Dermis microvascular lymphatic vessel endothelial cell (primary cell): Measurements from ENCODE around the gene PMF1. TPM values are rescaled to one million over a fixed set of nuclear protein-coding genes. Genes with fewer than 3 reads are reported as not detected.

ENCODE experiments used
- DNase-seq, 2 donors: peaks; one replicate each; pipeline versions ENCODE4 v3.0.0 to v3.0.0-alpha.2; 2010; ENCODE audit warnings: low read depth in 2 of 2
- total RNA-seq: library from RNA; depleted of rRNA; stranded (reverse); fragments of >200 nt; gene quantifications from 2 replicates; pipeline ENCODE4 v1.2.1, GENCODE V29; 2014

Gene PMF1
- total RNA-seq, 1 donor from 2014 or later: 52.0 TPM

GRCh38 chr1:156233426-156234127 lies 20.8 kb downstream of the PMF1 start:
- peak in 1 of 2 donors; percentile 38 for DNase-seq

DNA sequence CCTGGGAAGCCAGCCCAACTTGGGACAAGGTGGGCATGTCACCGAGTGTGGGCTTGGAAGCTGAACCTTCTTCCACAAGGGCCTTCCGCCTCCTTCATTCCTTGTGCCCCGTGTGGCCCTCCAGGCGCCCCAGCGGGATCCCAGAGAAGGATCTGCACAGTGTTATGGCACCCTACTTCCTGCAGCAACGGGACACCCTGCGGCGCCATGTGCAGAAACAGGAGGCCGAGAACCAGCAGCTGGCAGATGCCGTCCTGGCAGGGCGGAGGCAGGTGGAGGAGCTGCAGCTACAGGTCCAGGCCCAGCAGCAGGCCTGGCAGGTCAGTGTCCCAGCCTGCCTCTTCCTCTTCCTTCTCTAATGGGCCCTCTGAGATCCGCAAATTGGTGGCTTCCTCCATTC lies 23.4 kb downstream of the PMF1 start:
- no peak for DNase-seq

DNA sequence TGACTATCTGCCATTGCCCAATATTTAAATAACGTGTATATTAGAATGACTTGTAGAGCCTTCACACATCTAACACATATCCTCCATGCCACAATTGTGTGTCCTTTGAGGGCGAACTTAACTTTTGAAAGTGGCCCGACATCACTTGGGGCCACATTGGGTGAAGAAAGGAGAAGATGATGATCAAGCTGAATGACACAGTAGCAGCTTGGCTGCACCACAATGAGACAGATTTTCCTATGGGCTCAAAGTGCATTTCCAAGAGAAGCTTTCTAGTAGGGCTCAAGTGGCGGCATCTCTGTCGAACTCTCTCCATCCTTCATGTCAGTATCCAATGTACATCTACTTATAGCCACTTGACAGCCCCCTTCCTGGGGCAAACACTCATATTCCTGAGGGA lies 25.4 kb downstream of the PMF1 start:
- no peak for DNase-seq

DNA sequence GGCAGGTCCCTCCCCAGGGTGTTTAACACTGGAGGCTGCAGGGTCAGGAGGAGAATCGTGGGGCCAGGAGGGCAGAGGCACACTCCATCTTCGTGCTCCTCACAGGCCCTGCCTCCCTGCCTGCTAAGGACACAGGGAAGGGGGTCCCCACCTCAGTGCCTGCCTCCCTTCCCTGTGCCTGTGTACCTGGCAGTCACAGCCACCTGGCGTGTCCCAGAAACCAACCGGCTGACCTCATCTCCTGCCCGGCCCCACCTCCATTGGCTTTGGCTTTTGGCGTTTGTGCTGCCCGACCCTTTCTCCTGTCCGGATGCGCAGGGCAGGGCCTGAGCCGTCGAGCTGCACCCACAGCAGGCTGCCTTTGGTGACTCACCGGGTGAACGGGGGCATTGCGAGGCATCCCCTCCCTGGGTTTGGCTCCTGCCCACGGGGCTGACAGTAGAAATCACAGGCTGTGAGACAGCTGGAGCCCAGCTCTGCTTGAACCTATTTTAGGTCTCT lies 28.6 kb downstream of the PMF1 start:
- DNase-seq: peak; percentile 46 to 55

- no peak for DNase-seq
Observed at GRCh38 chr1:156241926-156242325, 29.1 kb downstream of the PMF1 start, which contains the start of gene BGLAP. Gene BGLAP, plus strand, starts transcription at chr1:156242184. Its CDS starts 48 bp downstream, at chr1:156242232.

DNA sequence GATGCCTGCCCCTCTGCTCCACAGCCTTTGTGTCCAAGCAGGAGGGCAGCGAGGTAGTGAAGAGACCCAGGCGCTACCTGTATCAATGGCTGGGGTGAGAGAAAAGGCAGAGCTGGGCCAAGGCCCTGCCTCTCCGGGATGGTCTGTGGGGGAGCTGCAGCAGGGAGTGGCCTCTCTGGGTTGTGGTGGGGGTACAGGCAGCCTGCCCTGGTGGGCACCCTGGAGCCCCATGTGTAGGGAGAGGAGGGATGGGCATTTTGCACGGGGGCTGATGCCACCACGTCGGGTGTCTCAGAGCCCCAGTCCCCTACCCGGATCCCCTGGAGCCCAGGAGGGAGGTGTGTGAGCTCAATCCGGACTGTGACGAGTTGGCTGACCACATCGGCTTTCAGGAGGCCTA lies 29.9 kb downstream of the PMF1 start:
- DNase-seq: no peak

DNA sequence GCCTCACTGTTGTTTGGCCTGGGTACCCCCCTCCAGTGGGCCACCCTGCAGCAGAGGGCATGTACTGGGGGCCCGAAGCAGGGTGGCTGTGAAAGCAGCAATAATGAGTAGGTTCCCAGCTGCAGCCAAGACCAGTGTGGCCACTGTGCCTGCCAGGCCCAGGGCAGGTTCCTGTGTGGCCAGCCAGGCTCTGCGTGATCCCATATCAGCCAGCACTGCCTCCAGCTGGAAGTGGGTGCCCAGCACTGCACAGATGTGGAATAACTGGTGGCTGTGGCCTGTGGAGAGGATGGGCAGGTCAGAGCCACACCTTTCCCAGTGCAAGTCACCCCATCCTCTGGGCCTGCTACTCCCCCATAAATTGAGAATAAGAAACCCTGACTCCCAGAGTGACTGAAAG lies 31.3 kb downstream of the PMF1 start:
- no peak for DNase-seq

GRCh38 chr1:156244712-156245111 lies 31.9 kb downstream of the PMF1 start:
- DNase-seq: no peak

DNA sequence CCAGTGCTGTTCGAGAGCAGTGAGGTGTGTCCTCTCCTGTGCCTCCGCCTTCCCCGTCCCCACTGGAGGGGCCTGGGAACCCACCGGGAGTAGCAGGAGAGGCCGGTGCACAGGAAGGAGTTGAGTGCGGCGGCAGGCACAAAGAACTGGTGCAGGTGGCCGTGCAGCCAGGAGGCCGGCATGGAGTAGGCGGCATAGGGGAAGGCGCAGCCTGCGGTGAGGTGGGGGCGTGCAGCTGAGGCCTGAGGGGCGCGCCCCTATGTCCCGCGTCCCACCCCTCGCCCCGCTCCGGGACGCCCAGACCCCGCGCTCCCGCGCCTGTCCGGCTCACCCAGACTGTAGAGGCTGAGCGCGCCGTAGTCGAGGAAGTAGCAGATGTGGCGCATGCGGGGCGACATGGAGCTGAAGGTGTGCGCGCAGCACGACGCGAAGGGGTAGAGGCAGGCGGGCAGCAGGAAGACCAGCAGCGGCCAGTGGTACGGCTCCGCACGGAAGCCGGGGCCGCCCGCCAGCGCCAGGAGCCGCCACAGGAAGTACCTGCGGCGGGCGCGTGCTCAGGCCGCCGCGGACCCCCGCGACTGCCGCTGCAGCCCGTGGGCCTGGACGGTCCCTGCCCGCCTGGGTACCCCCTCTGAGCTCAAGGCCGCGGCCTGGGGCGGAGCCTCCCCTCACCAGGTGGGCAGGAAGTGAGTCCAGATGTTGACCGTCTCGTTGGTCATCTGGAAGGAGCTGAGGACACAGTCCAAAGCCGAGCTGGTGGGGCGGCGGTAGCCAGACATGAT lies 32.8 kb downstream of the PMF1 start:
- peak in 1 of 2 donors; percentile 48 for DNase-seq

GRCh38 chr1:156246241-156246780 lies 33.5 kb downstream of the PMF1 start:
- DNase-seq: no peak

DNA sequence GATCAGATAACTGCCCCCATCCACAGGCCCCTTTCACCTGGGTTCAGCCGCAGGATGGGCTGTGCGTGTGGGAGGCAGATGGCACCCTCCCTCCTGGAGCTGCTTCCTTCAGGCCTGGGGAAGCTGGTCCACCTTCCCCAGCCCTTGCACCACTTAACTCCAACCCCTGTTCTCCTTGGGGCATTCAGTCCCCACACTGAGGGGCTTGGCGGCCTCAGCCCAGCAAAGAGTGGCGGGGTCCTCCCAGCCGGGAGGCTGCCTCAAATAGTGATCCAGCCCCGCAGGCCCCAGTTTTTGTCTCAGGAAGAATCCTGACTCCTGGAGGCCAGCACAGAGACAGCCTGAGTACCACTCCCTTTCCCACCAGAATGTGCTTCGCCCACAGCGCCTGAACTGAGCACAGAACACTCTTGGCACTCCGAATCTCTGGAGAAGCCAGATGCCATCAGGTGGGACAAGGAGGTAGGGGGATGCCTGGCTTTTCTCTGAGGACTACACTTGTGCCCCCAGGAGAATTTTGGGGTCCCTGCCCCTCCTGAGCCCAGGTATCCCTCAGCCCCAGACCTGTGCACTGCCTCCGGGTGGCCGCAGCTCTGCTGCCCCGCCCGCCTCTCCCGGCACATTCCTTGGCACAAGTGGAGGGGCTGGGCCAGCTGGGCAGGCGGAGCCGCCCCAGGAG lies 34.1 kb downstream of the PMF1 start:
- DNase-seq: no peak

DNA sequence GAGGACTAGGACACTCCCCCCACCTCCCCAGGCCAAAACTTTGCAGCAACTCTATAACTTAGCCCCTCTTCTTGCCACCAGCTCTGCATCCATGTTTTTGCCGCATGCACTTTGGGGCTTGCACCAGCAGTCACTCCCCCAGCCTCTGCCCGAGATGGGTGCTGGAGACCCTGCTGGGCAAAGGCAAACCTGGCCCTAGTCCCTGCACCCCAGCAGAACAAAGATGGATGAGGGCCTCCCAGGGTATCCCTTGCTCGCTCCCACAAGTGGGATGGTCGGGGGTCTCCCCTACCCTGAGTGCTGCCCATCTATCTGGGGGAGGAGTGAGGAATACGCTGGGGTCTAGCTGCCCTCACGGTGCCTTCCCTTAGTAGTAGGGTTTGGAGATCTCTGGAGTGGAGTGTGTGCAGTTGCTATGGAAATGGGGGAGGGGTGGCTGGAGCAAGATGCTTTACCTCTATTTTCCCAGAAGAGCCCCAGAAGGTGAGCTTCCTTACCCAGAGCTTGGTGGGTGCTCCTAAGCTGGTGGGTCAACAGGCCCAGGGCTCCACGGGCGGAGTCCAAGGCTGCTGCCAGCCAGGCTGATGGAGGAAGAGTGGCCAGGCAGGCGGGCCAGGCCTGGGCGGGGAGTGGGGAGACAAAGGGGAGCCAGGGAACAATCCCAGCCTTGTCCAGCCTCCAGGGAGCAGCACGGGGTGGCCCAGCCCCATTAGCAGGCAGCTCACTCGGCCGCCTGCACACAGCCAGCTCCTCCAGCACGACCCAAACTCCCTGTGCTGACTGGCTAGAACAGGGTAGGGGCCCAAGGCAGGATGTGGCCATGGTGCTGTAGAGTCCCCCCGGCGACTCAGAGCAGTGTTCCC lies 34.9 kb downstream of the PMF1 start, which contains the start of gene PAQR6:
Gene PAQR6, minus strand, starts transcription at position 597 of the 863 bp plus-strand sequence. CDS start 1,325 bp downstream, outside the sequence.
- DNase-seq: no peak

- no peak for DNase-seq
Observed at GRCh38 chr1:156248323-156248683, 35.5 kb downstream of the PMF1 start.

DNA sequence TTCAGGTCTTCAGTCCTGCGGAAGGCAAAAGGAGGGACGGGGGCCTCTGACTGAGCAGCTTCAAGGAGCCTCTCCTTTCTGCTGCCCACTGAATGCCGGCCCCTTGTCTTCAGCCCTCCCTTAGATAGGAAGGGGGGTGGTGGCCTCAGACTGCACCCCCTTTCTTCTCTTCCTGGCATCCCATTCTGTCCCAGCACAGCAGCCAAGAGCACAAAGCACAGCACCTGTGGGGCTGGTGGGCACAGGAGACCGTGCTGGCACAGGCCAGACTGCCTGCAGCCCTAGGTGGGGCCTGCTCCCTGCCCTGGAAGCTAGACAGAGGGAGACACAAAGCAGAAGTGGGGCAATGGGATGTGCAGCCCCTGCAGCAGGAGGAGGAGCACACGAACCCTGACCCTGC lies 36.8 kb downstream of the PMF1 start:
- no peak for DNase-seq

DNA sequence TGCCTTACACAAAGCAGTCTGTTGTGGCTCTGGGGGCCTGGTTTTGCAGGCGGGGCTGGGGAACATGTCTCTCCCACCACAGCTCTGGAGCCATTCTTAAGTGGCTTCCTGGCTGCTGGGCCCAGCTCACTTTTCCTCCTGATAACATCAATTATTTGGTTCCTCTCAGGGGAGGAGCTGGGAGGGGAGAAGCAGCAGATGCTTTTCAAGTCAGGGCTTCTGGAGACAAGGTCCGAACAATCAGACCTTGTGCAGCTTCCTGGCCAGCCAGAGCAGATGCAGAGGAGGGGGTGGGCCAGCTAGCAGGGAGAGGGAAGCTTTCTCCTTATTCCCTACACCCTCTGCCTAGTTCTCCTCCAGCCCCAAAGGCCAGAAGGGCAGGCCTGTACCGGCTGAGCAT lies 38.7 kb downstream of the PMF1 start:
- no peak for DNase-seq

DNA sequence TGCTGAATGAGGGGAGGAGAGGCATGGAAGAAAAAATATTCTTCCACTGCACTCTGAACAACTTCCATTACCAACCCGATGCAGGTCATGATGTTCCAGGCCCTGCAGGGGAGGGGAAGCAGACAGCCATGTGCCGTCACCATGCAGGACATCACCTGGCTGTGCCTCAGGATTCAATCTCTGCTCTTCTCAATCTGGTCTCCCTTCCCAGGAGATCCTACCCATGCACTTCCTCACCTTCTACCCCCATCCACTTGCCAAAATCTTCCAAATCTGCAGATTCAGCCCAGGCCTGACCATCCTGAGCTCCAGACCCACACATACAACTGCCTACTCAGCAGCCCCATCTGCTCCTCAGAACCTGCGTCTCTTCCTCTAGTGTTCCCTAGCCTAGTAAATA lies 40.8 kb downstream of the PMF1 start:
- DNase-seq: no peak

GRCh38 chr1:156257711-156258110 lies 44.9 kb downstream of the PMF1 start:
- DNase-seq: no peak

GRCh38 chr1:156258859-156259258 lies 46.1 kb downstream of the PMF1 start:
- no peak for DNase-seq

DNA sequence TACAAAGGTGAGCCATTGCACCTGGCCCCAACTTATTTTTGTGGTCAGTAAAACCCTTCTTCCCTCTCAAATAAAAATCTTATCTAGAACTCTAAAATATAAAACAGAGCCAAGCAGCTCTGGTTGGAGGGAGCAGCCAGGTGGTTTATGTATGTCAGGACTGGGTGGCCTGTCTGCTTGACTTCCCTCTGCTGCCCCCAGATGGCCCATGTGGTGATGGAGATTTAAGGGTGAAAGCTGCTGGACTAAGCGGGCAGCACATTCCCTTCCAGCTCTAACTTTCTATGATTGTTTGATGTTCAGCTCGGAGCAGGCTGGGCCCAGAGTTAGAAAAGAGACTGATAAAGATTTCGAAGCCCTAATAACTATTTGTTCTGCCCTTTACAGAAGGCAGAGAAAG lies 47.0 kb downstream of the PMF1 start:
- peak in 1 of 2 donors; percentile 25 for DNase-seq

DNA sequence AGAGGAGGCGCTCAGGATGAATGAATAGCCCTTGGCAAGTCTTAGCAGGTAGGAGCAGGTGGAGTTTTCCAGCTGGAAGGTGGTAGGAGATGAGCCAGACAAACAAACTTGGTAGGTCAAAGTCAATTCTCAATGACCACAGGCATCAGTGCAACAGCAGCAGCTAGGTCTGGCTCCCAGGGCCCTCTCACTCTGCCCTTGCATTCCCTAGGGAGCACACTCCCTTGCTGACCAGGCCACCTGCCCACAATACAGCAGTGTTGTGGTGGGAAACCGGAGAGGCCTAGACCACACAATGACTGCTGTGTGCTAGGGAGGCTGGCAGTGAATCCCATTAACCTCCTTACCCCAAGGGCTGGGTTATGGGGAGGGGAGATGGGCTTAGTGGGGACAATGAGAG lies 48.1 kb downstream of the PMF1 start:
- no peak for DNase-seq
